Activated CD4-positive, alpha-beta T cell treated with anti-CD3 and anti-CD28 coated beads for 1 hour (primary cell): ENCODE data around the gene RRAS.
"Not testable (repeated sequence)": the region's sequence is repeated elsewhere in the genome, so short reads cannot be mapped to it uniquely, and the experiment has no call there.

Experiments used
- DNase-seq: peaks from one replicate; pipeline ENCODE4 v3.0.0-alpha.2; 2020

Gene RRAS

GRCh38 chr19:49652551-49653465, 12.9 kb upstream of the RRAS start:
- no peak for DNase-seq

- no peak for DNase-seq
Measured at GRCh38 chr19:49651820-49652550, 12.0 kb upstream of the RRAS start.

- no peak for DNase-seq
Measured at GRCh38 chr19:49651029-49651819, 11.3 kb upstream of the RRAS start.

- no peak for DNase-seq
Measured at GRCh38 chr19:49646586-49646985, 6.6 kb upstream of the RRAS start.

GRCh38 chr19:49645995-49646394, 6.1 kb upstream of the RRAS start:
- no peak for DNase-seq

GRCh38 chr19:49645592-49645991, 5.6 kb upstream of the RRAS start:
- DNase-seq, result no peak

- DNase-seq, result no peak
Measured at GRCh38 chr19:49643466-49643865, 3.5 kb upstream of the RRAS start.

GRCh38 chr19:49642492-49643035, 2.6 kb upstream of the RRAS start:
- DNase-seq, result no peak

- DNase-seq, result peak; percentile 99
Measured at GRCh38 chr19:49641688-49642491, 1.9 kb upstream of the RRAS start, which contains the start of gene SCAF1. TSS of gene SCAF1 (plus strand) at chr19:49642209. CDS start at chr19:49645027, 2,818 bp downstream.

- DNase-seq, result no peak
Measured at GRCh38 chr19:49639401-49640112, 386 bp downstream of the RRAS start.

- no peak for DNase-seq
Measured at GRCh38 chr19:49637821-49638738, 1.9 kb downstream of the RRAS start.

GRCh38 chr19:49636233-49636932, 3.6 kb downstream of the RRAS start:
- DNase-seq, result no peak

- DNase-seq, result no peak
Measured at GRCh38 chr19:49635530-49636232, 4.3 kb downstream of the RRAS start.

GRCh38 chr19:49633273-49633672, 6.7 kb downstream of the RRAS start:
- DNase-seq, result not testable (repeated sequence)

- no peak for DNase-seq
Measured at GRCh38 chr19:49632576-49632975, 7.4 kb downstream of the RRAS start.

GRCh38 chr19:49631610-49632192, 8.2 kb downstream of the RRAS start:
- no peak for DNase-seq

GRCh38 chr19:49631014-49631588, 8.8 kb downstream of the RRAS start:
- DNase-seq, result no peak

GRCh38 chr19:49629659-49630058, 10.3 kb downstream of the RRAS start:
- no peak for DNase-seq
